GM18505 (cell line): Measurements from ENCODE around the gene MAPK8IP1.

Source experiments
- ATAC-seq: cut with Tn5 transposase; IDR thresholded peaks from one replicate; pipeline ENCODE4 v1.9.1; 2021; ENCODE audit not compliant: unreplicated experiment
- POLR2A ChIP-seq: IDR thresholded peaks from 4 replicates; pipeline ENCODE4 v1.6.1; 2011; ENCODE audit warnings: borderline replicate concordance; ENCODE audit not compliant: insufficient read depth, insufficient read length; ENCODE audit errors: extremely low read depth

MAPK8IP1 gene

GRCh38 chr11:45852712-45853101 is 32.7 kb upstream of the MAPK8IP1 start:
- ATAC-seq: peak; percentile 42

GRCh38 chr11:45853332-45854219 is 31.9 kb upstream of the MAPK8IP1 start:
- TF ChIP-seq POLR2A: no peak
- ATAC-seq: no peak

More at GRCh38 chr11:45852712-45853101, 32.7 kb upstream of the MAPK8IP1 start:
- no peak for TF ChIP-seq POLR2A

DNA sequence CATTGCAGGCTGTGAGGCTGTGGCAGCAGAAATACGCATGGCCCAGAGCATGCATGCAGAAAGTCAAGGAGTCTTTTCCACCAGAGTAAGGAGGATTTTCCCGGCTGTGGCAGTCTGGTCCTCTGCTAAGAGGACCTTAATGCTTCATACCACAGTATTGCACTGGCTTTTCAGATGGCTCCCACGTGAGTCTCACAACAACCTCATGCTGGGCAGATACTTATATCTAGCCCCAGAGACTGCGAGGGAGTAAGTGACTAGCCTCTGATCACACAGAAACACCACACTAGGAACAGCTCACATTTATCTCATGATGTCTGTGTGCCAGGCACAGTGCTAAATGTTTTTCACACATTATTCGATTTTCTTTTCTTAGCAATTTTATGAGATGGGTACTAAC is 30.1 kb upstream of the MAPK8IP1 start:
- ATAC-seq: no peak
- TF ChIP-seq POLR2A: no peak

DNA sequence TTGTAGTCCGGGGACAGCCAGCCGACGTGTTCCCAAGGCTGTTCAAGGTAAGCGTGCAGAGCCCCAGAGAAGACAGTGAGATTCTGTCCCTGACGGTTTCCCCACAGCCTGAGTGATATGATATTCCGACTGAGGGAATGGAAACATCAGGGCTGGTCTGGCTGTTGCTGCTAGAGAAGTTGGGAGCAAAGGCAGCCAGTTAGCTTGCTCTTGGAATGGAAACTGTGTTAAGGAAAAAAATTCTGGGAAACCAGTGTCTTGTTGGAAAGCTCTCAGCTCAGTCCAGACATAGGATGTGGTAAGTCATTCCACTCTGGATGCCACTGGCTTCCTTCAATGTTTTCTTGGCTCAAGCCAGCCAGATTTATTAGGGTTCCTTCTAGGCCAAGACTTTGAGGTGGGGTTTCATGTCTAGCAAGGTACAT is 29.4 kb upstream of the MAPK8IP1 start:
- no peak for ATAC-seq
- no peak for TF ChIP-seq POLR2A

GRCh38 chr11:45857961-45858474 is 27.4 kb upstream of the MAPK8IP1 start:
- ATAC-seq: no peak
- no peak for TF ChIP-seq POLR2A

DNA sequence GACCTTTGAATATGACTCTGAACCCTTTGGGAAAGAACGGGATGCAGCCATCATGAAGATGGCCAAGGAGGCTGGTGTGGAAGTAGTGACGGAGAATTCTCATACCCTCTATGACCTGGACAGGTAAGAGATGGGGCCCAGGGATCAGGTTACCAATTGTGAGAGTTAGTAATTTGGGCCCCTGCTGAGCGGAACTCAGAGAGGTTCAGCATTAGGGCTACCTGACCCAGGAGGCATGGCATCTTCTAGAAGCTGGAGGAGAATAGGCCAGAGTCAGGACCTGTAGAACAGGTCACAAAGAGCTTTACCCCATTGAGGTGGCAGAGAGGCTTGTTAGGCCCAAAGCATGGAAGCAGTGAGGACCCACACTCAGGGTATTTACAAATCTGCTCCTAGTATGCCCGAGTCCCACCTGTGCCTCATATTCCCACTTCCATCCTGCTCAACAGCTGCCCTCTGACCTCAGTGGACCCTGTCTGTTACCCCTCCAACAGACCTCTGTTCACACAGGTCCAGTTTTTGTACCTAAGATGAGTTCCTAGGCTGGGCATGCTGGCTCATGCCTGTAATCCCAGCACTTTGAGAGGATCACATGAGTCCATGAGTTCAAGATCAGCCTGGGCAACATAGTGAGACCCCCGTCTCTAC is 26.6 kb upstream of the MAPK8IP1 start:
- ATAC-seq: no peak
- TF ChIP-seq POLR2A: no peak

DNA sequence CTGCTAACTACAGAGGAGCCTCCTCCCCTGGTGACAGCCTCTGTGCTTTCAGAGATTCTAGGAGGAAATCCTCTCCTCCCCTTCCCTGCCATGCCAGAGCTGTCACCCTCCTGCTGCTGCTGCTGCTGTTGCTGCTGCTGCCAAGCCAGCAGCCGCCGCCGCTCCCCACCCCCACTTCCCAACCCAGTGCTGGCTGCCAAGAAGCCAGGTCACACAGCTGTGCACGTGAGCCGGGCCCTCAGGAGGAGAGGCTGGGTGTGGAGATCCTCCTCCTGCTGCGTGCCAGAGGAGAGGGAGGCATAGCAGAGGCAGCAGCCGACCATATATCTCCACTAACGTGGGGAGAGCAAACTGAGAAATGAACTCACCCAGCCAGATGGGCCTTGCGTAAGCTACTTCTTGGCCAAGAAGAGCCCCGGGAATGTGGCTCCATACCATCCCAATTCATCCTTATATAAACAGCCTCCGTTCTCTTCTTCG is 25.8 kb upstream of the MAPK8IP1 start:
- TF ChIP-seq POLR2A: no peak
- ATAC-seq: no peak

DNA sequence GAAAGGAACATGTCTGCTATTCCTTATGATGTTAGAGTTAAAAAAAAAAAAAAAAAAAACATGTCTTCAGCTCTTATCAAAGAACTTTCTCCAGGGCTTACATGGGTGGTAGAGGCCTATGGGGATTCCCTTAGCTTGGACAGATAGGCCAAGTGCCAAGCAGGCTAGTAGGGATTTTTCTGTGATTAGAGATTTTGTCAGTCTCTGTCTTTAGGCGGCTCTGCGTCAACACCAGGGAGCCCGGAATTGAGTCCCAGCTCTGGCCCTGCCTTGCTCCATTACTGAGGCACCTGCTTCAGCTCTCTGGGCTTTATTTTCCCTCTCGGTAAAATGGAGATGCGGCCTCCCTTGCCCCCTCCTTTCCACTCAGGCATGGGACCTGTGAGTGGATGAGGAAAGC is 25.1 kb upstream of the MAPK8IP1 start:
- no peak for TF ChIP-seq POLR2A
- no peak for ATAC-seq

DNA sequence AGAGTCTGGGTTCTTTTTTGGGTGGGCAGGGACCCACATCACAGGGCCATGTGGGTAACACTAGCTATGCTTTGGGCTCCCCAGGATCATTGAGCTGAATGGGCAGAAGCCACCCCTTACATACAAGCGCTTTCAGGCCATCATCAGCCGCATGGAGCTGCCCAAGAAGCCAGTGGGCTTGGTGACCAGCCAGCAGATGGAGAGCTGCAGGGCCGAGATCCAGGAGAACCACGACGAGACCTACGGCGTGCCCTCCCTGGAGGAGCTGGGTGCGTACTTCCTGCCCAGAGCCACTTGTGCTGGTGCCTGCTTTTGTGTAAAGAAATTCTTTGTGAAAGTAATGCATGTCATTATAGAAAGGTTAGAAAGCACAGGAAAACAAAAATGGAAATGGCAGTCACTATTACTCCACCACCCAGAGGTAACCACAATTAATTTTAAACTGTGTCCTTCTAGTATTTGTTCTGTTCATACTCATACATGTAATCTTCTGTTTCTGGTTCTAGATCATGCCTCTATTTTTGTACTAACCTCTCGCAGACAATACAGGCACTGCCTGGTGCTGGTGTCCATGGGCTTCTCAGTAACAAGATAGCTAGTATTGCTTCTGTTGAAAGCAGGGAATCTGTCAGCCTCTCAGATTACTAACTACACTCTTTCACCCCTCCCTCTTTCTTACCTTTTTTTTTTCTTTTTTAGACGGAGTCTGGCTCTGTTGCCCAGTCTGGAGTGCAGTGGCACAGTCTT is 24.5 kb upstream of the MAPK8IP1 start:
- ATAC-seq: no peak
- TF ChIP-seq POLR2A: no peak

DNA sequence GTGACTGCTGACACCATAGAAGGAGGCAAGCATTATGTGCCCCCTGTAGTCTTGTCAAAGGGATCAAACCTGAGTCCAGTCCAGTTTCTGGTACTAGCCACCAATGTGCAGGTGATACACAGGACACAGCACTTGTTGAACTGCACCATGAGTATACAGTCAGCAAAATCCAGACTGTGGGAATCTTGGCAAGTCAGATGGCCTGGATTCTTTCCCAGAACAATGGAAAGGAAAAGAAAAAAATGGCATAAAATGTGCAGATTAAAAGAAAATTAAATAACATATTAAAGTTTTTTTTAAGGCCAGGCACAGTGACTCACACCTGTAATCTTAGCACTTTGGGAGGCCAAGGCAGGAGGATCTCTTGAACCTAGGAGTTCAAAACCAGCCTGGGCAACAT is 21.4 kb upstream of the MAPK8IP1 start:
- ATAC-seq: no peak
- no peak for TF ChIP-seq POLR2A

DNA sequence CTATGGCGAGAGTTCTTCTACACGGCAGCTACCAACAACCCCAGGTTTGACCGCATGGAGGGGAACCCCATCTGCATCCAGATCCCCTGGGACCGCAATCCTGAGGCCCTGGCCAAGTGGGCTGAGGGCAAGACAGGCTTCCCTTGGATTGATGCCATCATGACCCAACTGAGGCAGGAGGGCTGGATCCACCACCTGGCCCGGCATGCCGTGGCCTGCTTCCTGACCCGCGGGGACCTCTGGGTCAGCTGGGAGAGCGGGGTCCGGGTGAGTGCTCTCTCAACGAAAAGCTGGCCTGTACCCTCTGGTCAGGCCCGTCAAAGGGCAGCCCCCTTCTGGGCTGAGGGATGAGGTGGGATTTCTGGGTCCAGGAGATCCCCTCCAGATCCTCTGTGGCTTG is 15.9 kb upstream of the MAPK8IP1 start:
- no peak for ATAC-seq
- TF ChIP-seq POLR2A: no peak

- TF ChIP-seq POLR2A: no peak
- no peak for ATAC-seq
Measured at GRCh38 chr11:45870706-45871105, 14.7 kb upstream of the MAPK8IP1 start.

- ATAC-seq: no peak
- no peak for TF ChIP-seq POLR2A
Measured at GRCh38 chr11:45871638-45872037, 13.8 kb upstream of the MAPK8IP1 start.

- ATAC-seq: no peak
- TF ChIP-seq POLR2A: no peak
Measured at GRCh38 chr11:45872651-45873356, 12.6 kb upstream of the MAPK8IP1 start.
